ENCODE measurements around the gene OR7A10.

OR7A10 gene

DNA sequence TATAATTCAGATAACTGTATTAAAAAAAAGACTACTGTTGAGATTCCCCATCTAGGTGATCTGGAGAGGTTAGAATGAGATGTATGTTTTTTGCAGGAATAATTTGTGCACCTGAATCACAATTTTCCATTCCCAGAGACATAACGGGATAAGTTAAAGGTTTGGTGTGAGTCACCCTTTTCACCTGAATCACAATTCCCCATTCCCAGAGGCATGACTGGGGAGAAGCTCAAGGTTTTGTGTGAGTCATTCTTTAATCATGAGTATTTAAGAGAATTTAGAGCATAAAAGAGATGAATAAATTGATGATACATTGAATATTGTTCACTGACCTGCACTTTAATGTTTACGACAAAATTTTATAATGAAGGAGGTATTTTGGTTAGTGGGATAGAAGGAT, 22.7 kb downstream of the OR7A10 start:
- DNase-seq (ENCODE audit: low read depth in 1 of 2, low spot score in 1 of 2) = no peak
- H3K4me3 ChIP-seq (replicated peaks; ENCODE audit: insufficient read depth, low read length) = no peak overlapping the region
- no peak overlapping the region for H3K27ac ChIP-seq (replicated peaks)
- H3K27me3 ChIP-seq (ENCODE audit: insufficient read depth, poor library complexity, severe bottlenecking) = no peaks in the 10 kb centered on the region
- TF ChIP-seq POLR2AphosphoS5 (IDR thresholded peaks at IDR 0.05; ENCODE audit: low read depth) (no peak), GABPA (IDR thresholded peaks at IDR 0.05; ENCODE audit: low read depth) (no peak), SPI1 (IDR thresholded peaks at IDR 0.05; ENCODE audit: borderline replicate concordance, low read depth) (no peak)
- TF ChIP-seq, protein P1, sequence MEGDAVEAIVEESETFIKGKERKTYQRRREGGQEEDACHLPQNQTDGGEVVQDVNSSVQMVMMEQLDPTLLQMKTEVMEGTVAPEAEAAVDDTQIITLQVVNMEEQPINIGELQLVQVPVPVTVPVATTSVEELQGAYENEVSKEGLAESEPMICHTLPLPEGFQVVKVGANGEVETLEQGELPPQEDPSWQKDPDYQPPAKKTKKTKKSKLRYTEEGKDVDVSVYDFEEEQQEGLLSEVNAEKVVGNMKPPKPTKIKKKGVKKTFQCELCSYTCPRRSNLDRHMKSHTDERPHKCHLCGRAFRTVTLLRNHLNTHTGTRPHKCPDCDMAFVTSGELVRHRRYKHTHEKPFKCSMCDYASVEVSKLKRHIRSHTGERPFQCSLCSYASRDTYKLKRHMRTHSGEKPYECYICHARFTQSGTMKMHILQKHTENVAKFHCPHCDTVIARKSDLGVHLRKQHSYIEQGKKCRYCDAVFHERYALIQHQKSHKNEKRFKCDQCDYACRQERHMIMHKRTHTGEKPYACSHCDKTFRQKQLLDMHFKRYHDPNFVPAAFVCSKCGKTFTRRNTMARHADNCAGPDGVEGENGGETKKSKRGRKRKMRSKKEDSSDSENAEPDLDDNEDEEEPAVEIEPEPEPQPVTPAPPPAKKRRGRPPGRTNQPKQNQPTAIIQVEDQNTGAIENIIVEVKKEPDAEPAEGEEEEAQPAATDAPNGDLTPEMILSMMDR (IDR thresholded peaks at IDR 0.05; ENCODE audit: insufficient read depth, low read length) = no peak
- TF ChIP-seq, protein P2, sequence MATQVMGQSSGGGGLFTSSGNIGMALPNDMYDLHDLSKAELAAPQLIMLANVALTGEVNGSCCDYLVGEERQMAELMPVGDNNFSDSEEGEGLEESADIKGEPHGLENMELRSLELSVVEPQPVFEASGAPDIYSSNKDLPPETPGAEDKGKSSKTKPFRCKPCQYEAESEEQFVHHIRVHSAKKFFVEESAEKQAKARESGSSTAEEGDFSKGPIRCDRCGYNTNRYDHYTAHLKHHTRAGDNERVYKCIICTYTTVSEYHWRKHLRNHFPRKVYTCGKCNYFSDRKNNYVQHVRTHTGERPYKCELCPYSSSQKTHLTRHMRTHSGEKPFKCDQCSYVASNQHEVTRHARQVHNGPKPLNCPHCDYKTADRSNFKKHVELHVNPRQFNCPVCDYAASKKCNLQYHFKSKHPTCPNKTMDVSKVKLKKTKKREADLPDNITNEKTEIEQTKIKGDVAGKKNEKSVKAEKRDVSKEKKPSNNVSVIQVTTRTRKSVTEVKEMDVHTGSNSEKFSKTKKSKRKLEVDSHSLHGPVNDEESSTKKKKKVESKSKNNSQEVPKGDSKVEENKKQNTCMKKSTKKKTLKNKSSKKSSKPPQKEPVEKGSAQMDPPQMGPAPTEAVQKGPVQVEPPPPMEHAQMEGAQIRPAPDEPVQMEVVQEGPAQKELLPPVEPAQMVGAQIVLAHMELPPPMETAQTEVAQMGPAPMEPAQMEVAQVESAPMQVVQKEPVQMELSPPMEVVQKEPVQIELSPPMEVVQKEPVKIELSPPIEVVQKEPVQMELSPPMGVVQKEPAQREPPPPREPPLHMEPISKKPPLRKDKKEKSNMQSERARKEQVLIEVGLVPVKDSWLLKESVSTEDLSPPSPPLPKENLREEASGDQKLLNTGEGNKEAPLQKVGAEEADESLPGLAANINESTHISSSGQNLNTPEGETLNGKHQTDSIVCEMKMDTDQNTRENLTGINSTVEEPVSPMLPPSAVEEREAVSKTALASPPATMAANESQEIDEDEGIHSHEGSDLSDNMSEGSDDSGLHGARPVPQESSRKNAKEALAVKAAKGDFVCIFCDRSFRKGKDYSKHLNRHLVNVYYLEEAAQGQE (IDR thresholded peaks at IDR 0.05; ENCODE audit: insufficient replicate concordance, low read depth) = no peak

DNA sequence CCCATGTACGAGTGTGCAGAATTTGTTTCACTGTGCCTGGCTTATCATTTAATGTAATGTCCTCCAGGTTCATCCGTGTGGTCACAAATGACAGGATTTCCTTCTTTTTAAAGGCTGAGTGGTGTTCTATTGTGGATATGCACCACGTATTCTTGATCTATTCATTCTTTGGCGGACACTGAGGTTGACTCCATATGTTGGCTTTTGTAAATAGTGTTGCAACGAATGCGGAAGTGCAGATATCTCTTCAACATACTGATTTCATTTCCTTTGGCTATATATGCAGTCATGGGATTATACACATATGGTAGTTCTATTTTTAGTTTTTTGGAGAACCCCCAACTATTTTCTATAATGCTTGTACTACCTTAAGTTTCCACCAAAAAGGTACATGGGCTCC, 26.8 kb downstream of the OR7A10 start:
- H3K27ac ChIP-seq (replicated peaks) = no peak overlapping the region
- no peak overlapping the region for H3K4me3 ChIP-seq (replicated peaks; ENCODE audit: insufficient read depth, low read length)
- TF ChIP-seq SPI1 (IDR thresholded peaks at IDR 0.05; ENCODE audit: borderline replicate concordance, low read depth) (peak; percentile 82), POLR2AphosphoS5 (IDR thresholded peaks at IDR 0.05; ENCODE audit: low read depth) (no peak), GABPA (IDR thresholded peaks at IDR 0.05; ENCODE audit: low read depth) (no peak)
- TF ChIP-seq, protein P1 (IDR thresholded peaks at IDR 0.05; ENCODE audit: insufficient read depth, low read length) = no peak
- H3K27me3 ChIP-seq (ENCODE audit: insufficient read depth, poor library complexity, severe bottlenecking) = no peaks in the 10 kb centered on the region
- DNase-seq (ENCODE audit: low read depth in 1 of 2, low spot score in 1 of 2) = peak in 1 of 2 experiments; percentile 35

DNA sequence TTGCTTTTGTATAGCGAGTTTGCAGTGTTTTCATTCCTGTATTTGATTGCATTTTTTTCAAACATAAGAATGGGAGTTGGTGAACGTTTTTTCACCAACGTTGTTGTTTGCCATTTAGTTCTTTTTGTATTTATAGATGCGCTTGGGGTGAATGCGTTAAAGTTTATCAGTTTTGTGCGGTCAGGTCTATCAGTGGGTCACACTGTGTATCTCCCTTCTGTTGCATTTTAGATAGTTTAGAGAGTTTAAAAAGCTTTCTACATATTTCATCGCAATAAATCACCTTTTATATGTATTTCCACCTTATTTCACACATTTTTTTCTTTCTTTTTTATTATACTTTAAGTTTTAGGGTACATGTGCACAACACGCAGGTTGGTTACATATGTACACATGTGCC, 30.1 kb downstream of the OR7A10 start:
- no peak overlapping the region for H3K27ac ChIP-seq (replicated peaks)
- TF ChIP-seq, protein P1 (IDR thresholded peaks at IDR 0.05; ENCODE audit: insufficient read depth, low read length) = no peak
- TF ChIP-seq, protein P2 (IDR thresholded peaks at IDR 0.05; ENCODE audit: insufficient replicate concordance, low read depth) = no peak
- no peak for TF ChIP-seq POLR2AphosphoS5 (IDR thresholded peaks at IDR 0.05; ENCODE audit: low read depth)
- no peak for TF ChIP-seq GABPA (IDR thresholded peaks at IDR 0.05; ENCODE audit: low read depth)
- TF ChIP-seq SPI1 (IDR thresholded peaks at IDR 0.05; ENCODE audit: borderline replicate concordance, low read depth) = no peak
- H3K27me3 ChIP-seq (ENCODE audit: insufficient read depth, poor library complexity, severe bottlenecking) = no peaks in the 10 kb centered on the region
- DNase-seq (ENCODE audit: low read depth in 1 of 2, low spot score in 1 of 2) = no peak
- no peak overlapping the region for H3K4me3 ChIP-seq (replicated peaks; ENCODE audit: insufficient read depth, low read length)

DNA sequence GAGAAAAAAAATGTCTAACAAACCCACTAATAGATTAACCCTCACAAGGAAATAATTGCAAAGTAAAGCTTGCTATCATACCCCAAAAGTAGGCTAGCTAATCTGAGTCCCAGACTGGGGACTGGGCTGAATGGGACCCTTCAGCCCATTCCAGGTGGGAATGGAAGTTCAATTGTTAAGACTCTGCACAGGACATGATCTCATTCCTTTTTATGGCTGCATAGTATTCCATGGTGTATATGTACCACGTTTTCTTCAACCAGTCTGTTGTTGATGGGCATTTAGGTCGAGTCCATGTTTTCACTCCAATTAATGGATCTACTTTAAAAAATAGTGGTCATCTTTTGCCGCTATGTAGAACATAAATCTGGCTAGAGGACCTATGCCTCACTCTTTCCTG, 31.7 kb downstream of the OR7A10 start:
- H3K4me3 ChIP-seq (replicated peaks; ENCODE audit: insufficient read depth, low read length) = no peak overlapping the region
- no peak overlapping the region for H3K27ac ChIP-seq (replicated peaks)
- TF ChIP-seq, protein P2 (IDR thresholded peaks at IDR 0.05; ENCODE audit: insufficient replicate concordance, low read depth) = no peak
- TF ChIP-seq GABPA (IDR thresholded peaks at IDR 0.05; ENCODE audit: low read depth) (no peak), POLR2AphosphoS5 (IDR thresholded peaks at IDR 0.05; ENCODE audit: low read depth) (no peak), SPI1 (IDR thresholded peaks at IDR 0.05; ENCODE audit: borderline replicate concordance, low read depth) (no peak)
- TF ChIP-seq, protein P1 (IDR thresholded peaks at IDR 0.05; ENCODE audit: insufficient read depth, low read length) = no peak
- H3K27me3 ChIP-seq (ENCODE audit: insufficient read depth, poor library complexity, severe bottlenecking) = no peaks in the 10 kb centered on the region
- DNase-seq (ENCODE audit: low read depth in 1 of 2, low spot score in 1 of 2) = no peak

All from HL-60 (cell line).